B cell (primary cell): ENCODE data around the gene INSM1.

Experiments used
- EZH2 ChIP-seq: IDR thresholded peaks from 2 replicates; pipeline ENCODE4 v1.6.1; 2012; ENCODE audit warnings: borderline replicate concordance, low read depth, mild to moderate bottlenecking, moderate library complexity, low read length; ENCODE audit not compliant: insufficient read depth, poor library complexity, severe bottlenecking
- TF ChIP-seq, protein P1 (sequence below): fragments of 200-600 bp; IDR thresholded peaks from one replicate; pipeline ENCODE4 v1.8.0; 2022; ENCODE audit warnings: antibody characterized with exemption, mild to moderate bottlenecking

- TF ChIP-seq, protein P1, sequence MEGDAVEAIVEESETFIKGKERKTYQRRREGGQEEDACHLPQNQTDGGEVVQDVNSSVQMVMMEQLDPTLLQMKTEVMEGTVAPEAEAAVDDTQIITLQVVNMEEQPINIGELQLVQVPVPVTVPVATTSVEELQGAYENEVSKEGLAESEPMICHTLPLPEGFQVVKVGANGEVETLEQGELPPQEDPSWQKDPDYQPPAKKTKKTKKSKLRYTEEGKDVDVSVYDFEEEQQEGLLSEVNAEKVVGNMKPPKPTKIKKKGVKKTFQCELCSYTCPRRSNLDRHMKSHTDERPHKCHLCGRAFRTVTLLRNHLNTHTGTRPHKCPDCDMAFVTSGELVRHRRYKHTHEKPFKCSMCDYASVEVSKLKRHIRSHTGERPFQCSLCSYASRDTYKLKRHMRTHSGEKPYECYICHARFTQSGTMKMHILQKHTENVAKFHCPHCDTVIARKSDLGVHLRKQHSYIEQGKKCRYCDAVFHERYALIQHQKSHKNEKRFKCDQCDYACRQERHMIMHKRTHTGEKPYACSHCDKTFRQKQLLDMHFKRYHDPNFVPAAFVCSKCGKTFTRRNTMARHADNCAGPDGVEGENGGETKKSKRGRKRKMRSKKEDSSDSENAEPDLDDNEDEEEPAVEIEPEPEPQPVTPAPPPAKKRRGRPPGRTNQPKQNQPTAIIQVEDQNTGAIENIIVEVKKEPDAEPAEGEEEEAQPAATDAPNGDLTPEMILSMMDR = no peak
- no peak for TF ChIP-seq EZH2
Measured at GRCh38 chr20:20386192-20386591, 18.3 kb downstream of the INSM1 start.
